GM23338 (cell line): ENCODE results near the gene FOXRED1. TPM values are rescaled to one million over a fixed set of nuclear protein-coding genes. Genes with fewer than 3 reads are reported as not detected.

ENCODE experiments used
- ATAC-seq: fragments of 200-7000 bp; cut with Tn5 transposase; 3 replicates; pipeline ENCODE4 v1.9.1; 2020
- DNase-seq: peaks from one replicate; pipeline ENCODE4 v3.0.0-alpha.2; 2015; ENCODE audit warnings: low spot score
- H2AFZ ChIP-seq: fragments of 200-600 bp; sonication (generic); 2 replicates; pipeline ENCODE4 v1.8.0; 2016; ENCODE audit warnings: antibody characterized with exemption, mild to moderate bottlenecking, moderate library complexity
- H3F3A ChIP-seq: fragments of 200-600 bp; sonication (generic); replicated peaks from 2 replicates; pipeline ENCODE4 v1.8.0; 2017; ENCODE audit warnings: antibody characterized with exemption, mixed run types, low read depth
- H3K27ac ChIP-seq: fragments of 200-600 bp; sonication (generic); 2 replicates; pipeline ENCODE4 v1.6.1; 2016; ENCODE audit warnings: low read depth
- H3K27me3 ChIP-seq: fragments of 200-600 bp; sonication (generic); 2 replicates; pipeline ENCODE4 v1.8.0; 2016; ENCODE audit warnings: mild to moderate bottlenecking, mixed run types, moderate library complexity; ENCODE audit not compliant: insufficient read depth
- H3K36me3 ChIP-seq: fragments of 200-600 bp; sonication (generic); 2 replicates; pipeline ENCODE4 v1.8.0; 2016; ENCODE audit warnings: mild to moderate bottlenecking; ENCODE audit not compliant: insufficient read depth
- H3K4me1 ChIP-seq: fragments of 200-600 bp; sonication (generic); 2 replicates; pipeline ENCODE4 v1.8.0; 2016; ENCODE audit warnings: mild to moderate bottlenecking, moderate library complexity; ENCODE audit not compliant: insufficient read depth
- H3K4me2 ChIP-seq: fragments of 200-600 bp; sonication (generic); 2 replicates; pipeline ENCODE4 v1.7.1; 2017; ENCODE audit warnings: mixed run types
- H3K4me3 ChIP-seq: fragments of 200-600 bp; sonication (generic); 2 replicates; pipeline ENCODE4 v1.6.1; 2016; ENCODE audit warnings: mixed run types
- H3K79me2 ChIP-seq: fragments of 200-600 bp; sonication (generic); replicated peaks from 2 replicates; pipeline ENCODE4 v1.8.0; 2017; ENCODE audit warnings: mild to moderate bottlenecking; ENCODE audit not compliant: insufficient read depth
- H3K9me2 ChIP-seq: fragments of 200-600 bp; sonication (generic); 2 replicates; pipeline ENCODE4 v1.8.0; 2017; ENCODE audit not compliant: insufficient read depth
- H4K20me1 ChIP-seq: fragments of 200-600 bp; sonication (generic); replicated peaks from 2 replicates; pipeline ENCODE4 v1.8.0; 2017; ENCODE audit warnings: mild to moderate bottlenecking; ENCODE audit not compliant: insufficient read depth
- H3K27ac Mint-ChIP-seq: 2 replicates; pipeline ENCODE4 v1.8.0; 2020; ENCODE audit warnings: inconsistent platforms, mild to moderate bottlenecking, moderate library complexity, mixed read lengths
- H3K27me3 Mint-ChIP-seq: 3 replicates; pipeline ENCODE4 v1.8.0; 2022; ENCODE audit warnings: low read depth, mild to moderate bottlenecking, moderate library complexity, mixed read lengths, inconsistent platforms; ENCODE audit not compliant: insufficient read depth, poor library complexity
- H3K36me3 Mint-ChIP-seq: 3 replicates; pipeline ENCODE4 v1.8.0; 2021; ENCODE audit warnings: low read depth, mild to moderate bottlenecking, inconsistent platforms, moderate library complexity, mixed read lengths
- H3K4me1 Mint-ChIP-seq: 3 replicates; pipeline ENCODE4 v1.8.0; 2020; ENCODE audit warnings: mild to moderate bottlenecking, inconsistent platforms, mixed read lengths
- H3K4me3 Mint-ChIP-seq: 3 replicates; pipeline ENCODE4 v1.8.0; 2021; ENCODE audit warnings: moderate library complexity, mild to moderate bottlenecking, inconsistent platforms, mixed read lengths
- H3K9me3 Mint-ChIP-seq: 3 replicates; pipeline ENCODE4 v1.8.0; 2020; ENCODE audit warnings: moderate library complexity, mild to moderate bottlenecking, inconsistent platforms, mixed read lengths
- ETS1 ChIP-seq: IDR thresholded peaks from 2 replicates; pipeline ENCODE4 v1.6.1; 2016; ENCODE audit warnings: antibody characterized with exemption
- EZH2phosphoT487 ChIP-seq: fragments of 200-600 bp; sonication (generic); IDR thresholded peaks from one replicate; pipeline ENCODE4 v1.8.1; 2018; ENCODE audit warnings: antibody characterized with exemption; ENCODE audit not compliant: unreplicated experiment
- NANOG ChIP-seq: IDR thresholded peaks from 2 replicates; pipeline ENCODE4 v1.6.1; 2016; ENCODE audit warnings: antibody characterized with exemption, borderline replicate concordance
- POLR2AphosphoS5 ChIP-seq: IDR thresholded peaks from 2 replicates; pipeline ENCODE4 v1.6.1; 2016; ENCODE audit warnings: antibody characterized with exemption, low read depth
- STAT1 ChIP-seq: IDR thresholded peaks from one replicate; pipeline ENCODE4 v1.6.1; 2016; ENCODE audit warnings: antibody characterized with exemption; ENCODE audit not compliant: unreplicated experiment
- ZNF331 ChIP-seq: fragments of 250-450 bp; sonication (Bioruptor Pico); IDR thresholded peaks from 2 replicates; pipeline ENCODE4 v1.5.0; 2020; ENCODE audit warnings: low read depth, mild to moderate bottlenecking, moderate library complexity
- polyA plus RNA-seq: library from polyadenylated mRNA; unstranded; fragments of >200 nt; fragmentation: Nextera tagmentation; extraction: Ambion mirVana; gene quantifications from 2 replicates; pipeline ENCODE4 v1.2.1, GENCODE V29; 2016
- total RNA-seq: library from RNA; depleted of rRNA; stranded (reverse); fragments of >200 nt; shearing (Covaris generic); gene quantifications from 2 replicates; pipeline ENCODE4 v1.2.3, GENCODE V29; 2014
- TF ChIP-seq, protein P1 (sequence below): IDR thresholded peaks from one replicate; pipeline ENCODE4 v1.6.1; 2018; ENCODE audit warnings: antibody characterized with exemption; ENCODE audit not compliant: unreplicated experiment

FOXRED1 gene
- total and polyA plus RNA-seq, 2 experiments from 2014 or later, result 25.2 to 59.2 TPM

DNA sequence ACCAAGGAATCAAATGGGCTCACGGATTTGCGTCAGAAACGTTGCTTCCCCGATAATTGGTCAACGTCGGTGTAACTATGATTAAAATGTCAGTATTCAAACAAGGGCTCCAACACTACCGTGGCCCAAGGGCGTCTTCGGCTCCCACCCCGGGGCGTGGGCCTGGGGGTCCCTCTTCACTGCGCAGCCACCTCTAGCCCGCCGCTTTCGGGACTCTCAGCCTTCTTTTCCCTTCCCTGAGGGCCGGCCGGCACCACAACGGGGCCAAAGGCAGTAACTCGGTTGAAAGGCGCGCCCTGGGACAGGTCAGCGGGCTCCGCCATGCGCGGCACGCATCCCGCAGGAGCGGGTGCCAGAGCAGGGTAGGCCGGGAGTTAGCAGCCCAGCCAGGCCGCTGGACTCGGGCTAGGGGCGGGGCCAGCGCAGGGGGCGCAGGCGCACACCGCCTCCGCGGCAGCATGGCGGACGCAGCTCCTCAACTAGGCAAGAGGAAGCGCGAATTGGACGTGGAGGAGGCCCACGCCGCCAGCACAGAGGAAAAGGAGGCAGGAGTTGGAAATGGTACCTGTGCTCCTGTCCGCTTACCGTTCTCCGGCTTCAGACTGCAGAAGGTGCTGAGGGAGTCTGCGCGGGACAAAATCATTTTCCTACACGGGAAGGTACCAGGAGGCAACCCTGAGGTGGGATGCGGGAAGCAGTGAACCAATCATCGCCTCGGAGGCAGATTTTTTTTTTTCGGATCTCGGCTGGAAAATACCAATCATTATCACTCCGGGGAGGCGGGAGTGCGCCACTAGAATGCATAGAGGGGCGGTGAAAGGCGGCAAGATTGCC lies 34.9 kb downstream of the FOXRED1 start, which contains the start of gene DCPS:
DCPS (plus strand) TSS at position 438 of the 834 bp plus-strand sequence; CDS start at position 459, 21 bp downstream.
- no peaks in the 10 kb centered on the region for H3F3A ChIP-seq
- peak; percentile 97 for ATAC-seq
- H3K9me3 Mint-ChIP-seq, result 0 out of 3 replicates have a peak, but pooled peaks cover 2% of the 10 kb centered on the region
- H3K36me3 ChIP-seq, result no peaks in the 10 kb centered on the region; the same call in 1 of the 2 replicates
- TF ChIP-seq, protein P1, sequence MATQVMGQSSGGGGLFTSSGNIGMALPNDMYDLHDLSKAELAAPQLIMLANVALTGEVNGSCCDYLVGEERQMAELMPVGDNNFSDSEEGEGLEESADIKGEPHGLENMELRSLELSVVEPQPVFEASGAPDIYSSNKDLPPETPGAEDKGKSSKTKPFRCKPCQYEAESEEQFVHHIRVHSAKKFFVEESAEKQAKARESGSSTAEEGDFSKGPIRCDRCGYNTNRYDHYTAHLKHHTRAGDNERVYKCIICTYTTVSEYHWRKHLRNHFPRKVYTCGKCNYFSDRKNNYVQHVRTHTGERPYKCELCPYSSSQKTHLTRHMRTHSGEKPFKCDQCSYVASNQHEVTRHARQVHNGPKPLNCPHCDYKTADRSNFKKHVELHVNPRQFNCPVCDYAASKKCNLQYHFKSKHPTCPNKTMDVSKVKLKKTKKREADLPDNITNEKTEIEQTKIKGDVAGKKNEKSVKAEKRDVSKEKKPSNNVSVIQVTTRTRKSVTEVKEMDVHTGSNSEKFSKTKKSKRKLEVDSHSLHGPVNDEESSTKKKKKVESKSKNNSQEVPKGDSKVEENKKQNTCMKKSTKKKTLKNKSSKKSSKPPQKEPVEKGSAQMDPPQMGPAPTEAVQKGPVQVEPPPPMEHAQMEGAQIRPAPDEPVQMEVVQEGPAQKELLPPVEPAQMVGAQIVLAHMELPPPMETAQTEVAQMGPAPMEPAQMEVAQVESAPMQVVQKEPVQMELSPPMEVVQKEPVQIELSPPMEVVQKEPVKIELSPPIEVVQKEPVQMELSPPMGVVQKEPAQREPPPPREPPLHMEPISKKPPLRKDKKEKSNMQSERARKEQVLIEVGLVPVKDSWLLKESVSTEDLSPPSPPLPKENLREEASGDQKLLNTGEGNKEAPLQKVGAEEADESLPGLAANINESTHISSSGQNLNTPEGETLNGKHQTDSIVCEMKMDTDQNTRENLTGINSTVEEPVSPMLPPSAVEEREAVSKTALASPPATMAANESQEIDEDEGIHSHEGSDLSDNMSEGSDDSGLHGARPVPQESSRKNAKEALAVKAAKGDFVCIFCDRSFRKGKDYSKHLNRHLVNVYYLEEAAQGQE, result peak; percentile 41
- TF ChIP-seq ZNF331 (no peak), POLR2AphosphoS5 (peak; percentile 95)
- H3K4me3 Mint-ChIP-seq, result peak within 1 kb of the TSS; percentile 94
- peak within 1 kb of the TSS; percentile 90 for H3K27ac ChIP-seq
- H3K4me2 ChIP-seq, result peak within 1 kb of the TSS; percentile 100
- H3K79me2 ChIP-seq, result peaks cover 22% of the 10 kb centered on the region
- peaks cover 35% of the 10 kb centered on the region for H3K36me3 Mint-ChIP-seq
- no peaks in the 10 kb centered on the region for H3K4me1 ChIP-seq
- H3K27me3 ChIP-seq, result no peaks in the 10 kb centered on the region
- peak; percentile 91 for DNase-seq
- H3K27me3 Mint-ChIP-seq, result peaks cover 5% of the 10 kb centered on the region
- no peaks in the 10 kb centered on the region for H3K9me2 ChIP-seq
- no peaks in the 10 kb centered on the region for H4K20me1 ChIP-seq
- peak within 1 kb of the TSS; percentile 96 for H2AFZ ChIP-seq
- H3K4me3 ChIP-seq, result peak within 1 kb of the TSS; percentile 95
- peaks cover 19% of the 10 kb centered on the region for H3K4me1 Mint-ChIP-seq
- H3K27ac Mint-ChIP-seq, result peak within 1 kb of the TSS; percentile 99

GRCh38 chr11:126304457-126305075 lies 35.6 kb downstream of the FOXRED1 start:
- Histone ChIP-seq H4K20me1 (no peaks in the 10 kb centered on the region), H3F3A (no peaks in the 10 kb centered on the region), H3K36me3 (no peaks in the 10 kb centered on the region), H3K4me2 (peak overlapping the region; percentile 100), H2AFZ (peak overlapping the region; percentile 8; the same call in 1 of the 2 replicates), H3K9me2 (no peaks in the 10 kb centered on the region), H3K4me3 (peak overlapping the region; percentile 95), H3K79me2 (peaks cover 22% of the 10 kb centered on the region), H3K4me1 (no peaks in the 10 kb centered on the region), H3K27ac (no peak overlapping the region), H3K27me3 (no peaks in the 10 kb centered on the region)
- Mint-ChIP-seq H3K27ac (peak overlapping the region; percentile 99), H3K27me3 (peaks cover 5% of the 10 kb centered on the region), H3K4me1 (peaks cover 19% of the 10 kb centered on the region), H3K9me3 (0 out of 3 replicates have a peak, but pooled peaks cover 2% of the 10 kb centered on the region), H3K36me3 (peaks cover 31% of the 10 kb centered on the region), H3K4me3 (peak overlapping the region; percentile 94)
- DNase-seq (no peak), ATAC-seq (peak; percentile 3; the same call in 1 of the 3 replicates)
- no peak for TF ChIP-seq POLR2AphosphoS5
- no peak for TF ChIP-seq EZH2phosphoT487
- no peak for TF ChIP-seq STAT1
- no peak for TF ChIP-seq ZNF331
- no peak for TF ChIP-seq NANOG
- TF ChIP-seq ETS1, result no peak
